Left lung (tissue), 10 donors: ENCODE measurements around the gene STIMATE. TPM values are rescaled to one million over a fixed set of nuclear protein-coding genes. Genes with fewer than 3 reads are reported as not detected.

Source experiments
- ATAC-seq: fragments of 200-7000 bp; cut with Tn5 transposase; one replicate; pipeline ENCODE4 v1.9.1; 2020; ENCODE audit warnings: moderate library complexity
- DNase-seq, 4 donors: peaks; one replicate each; pipeline ENCODE4 v3.0.0-alpha.2; 2013 to 2020
- H3K27ac ChIP-seq, 2 donors: fragments of 200-600 bp; sonication (generic) in 1 of 2; one replicate each; pipeline versions ENCODE4 v1.5.0 to v1.8.0; 2020 to 2021
- H3K27me3 ChIP-seq, 2 donors: fragments of 200-600 bp; sonication (generic) in 1 of 2; one replicate each; pipeline versions ENCODE4 v1.5.0 to v1.8.0; 2020 to 2021
- H3K36me3 ChIP-seq, 2 donors: fragments of 200-600 bp; sonication (generic) in 1 of 2; one replicate each; pipeline versions ENCODE4 v1.5.0 to v1.8.0; 2020 to 2021
- H3K4me1 ChIP-seq, 2 donors: fragments of 200-600 bp; one replicate each; pipeline ENCODE4 v1.8.0; 2021
- H3K4me3 ChIP-seq, 2 donors: fragments of 200-600 bp; sonication (generic) in 1 of 2; one replicate each; pipeline versions ENCODE4 v1.5.0 to v1.8.0; 2020 to 2021; ENCODE audit warnings: mild to moderate bottlenecking in 1 of 2
- H3K9me3 ChIP-seq, 2 donors: fragments of 200-600 bp; sonication (generic) in 1 of 2; one replicate each; pipeline versions ENCODE4 v1.5.0 to v1.8.0; 2020 to 2021
- intact Hi-C, 2 donors: fragments of 100-400 bp; cut with DNase I; formaldehyde crosslinking; loops; one replicate each; pipeline versions ENCODE4 v1.11.2 to v1.14.2; 2022
- polyA plus RNA-seq, 6 donors: library from polyadenylated mRNA; unstranded; fragments of 120-200 nt; gene quantifications; one replicate each; pipeline ENCODE4 v1.2.1, GENCODE V29; 2013; ENCODE audit not compliant: insufficient read length in 6 of 6
- total RNA-seq, 2 donors: library from RNA; stranded (reverse); fragmentation: NEBNext Ultra II Directional; extraction: Animal tissue kit (Norgen Biotek cat#: 25700); gene quantifications; one replicate each; pipeline ENCODE4 v1.2.1, GENCODE V29; 2021
- TF ChIP-seq, protein P1 (sequence below), 2 donors: fragments of 200-600 bp; sonication (generic) in 1 of 2; IDR thresholded peaks; one replicate each; pipeline versions ENCODE4 v1.5.0 to v1.8.0; 2021; ENCODE audit warnings: antibody characterized with exemption in 2 of 2
- donor health status: DM: no; HTN: yes; CAD: no.
- donor health status: DM: no; HTN: no; CAD: no.

STIMATE gene
- total and polyA plus RNA-seq, 8 donors = 11.6 to 28.3 (median 15.8) TPM

DNA sequence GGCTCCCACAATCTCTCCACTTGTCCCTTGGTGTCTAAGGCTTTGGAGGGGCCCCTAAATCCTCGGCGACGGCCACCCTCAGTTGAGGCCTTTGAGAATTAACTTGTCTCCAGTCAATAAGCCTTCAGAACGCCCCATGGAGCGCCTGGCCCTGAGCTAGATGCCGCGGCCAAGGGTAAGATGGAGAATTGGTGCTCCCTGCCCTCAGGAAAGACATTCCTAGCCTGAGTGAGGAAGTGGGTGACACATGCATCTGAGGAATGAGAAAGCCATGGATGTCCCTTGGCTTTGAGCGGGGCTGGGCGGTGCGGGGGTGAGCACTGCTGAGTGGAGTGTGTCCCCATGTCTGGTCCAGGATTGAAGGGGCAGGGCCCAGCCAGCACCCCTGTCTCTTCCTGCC lies 80.1 kb downstream of the STIMATE start:
- Histone ChIP-seq H3K36me3 (peaks cover 0 to 6% of the 10 kb centered on the region in 2 donors), H3K4me1 (no peaks in the 10 kb centered on the region), H3K27me3 (no peaks in the 10 kb centered on the region), H3K9me3 (no peaks in the 10 kb centered on the region), H3K27ac (no peak overlapping the region), H3K4me3 (no peak overlapping the region)
- TF ChIP-seq, protein P1, sequence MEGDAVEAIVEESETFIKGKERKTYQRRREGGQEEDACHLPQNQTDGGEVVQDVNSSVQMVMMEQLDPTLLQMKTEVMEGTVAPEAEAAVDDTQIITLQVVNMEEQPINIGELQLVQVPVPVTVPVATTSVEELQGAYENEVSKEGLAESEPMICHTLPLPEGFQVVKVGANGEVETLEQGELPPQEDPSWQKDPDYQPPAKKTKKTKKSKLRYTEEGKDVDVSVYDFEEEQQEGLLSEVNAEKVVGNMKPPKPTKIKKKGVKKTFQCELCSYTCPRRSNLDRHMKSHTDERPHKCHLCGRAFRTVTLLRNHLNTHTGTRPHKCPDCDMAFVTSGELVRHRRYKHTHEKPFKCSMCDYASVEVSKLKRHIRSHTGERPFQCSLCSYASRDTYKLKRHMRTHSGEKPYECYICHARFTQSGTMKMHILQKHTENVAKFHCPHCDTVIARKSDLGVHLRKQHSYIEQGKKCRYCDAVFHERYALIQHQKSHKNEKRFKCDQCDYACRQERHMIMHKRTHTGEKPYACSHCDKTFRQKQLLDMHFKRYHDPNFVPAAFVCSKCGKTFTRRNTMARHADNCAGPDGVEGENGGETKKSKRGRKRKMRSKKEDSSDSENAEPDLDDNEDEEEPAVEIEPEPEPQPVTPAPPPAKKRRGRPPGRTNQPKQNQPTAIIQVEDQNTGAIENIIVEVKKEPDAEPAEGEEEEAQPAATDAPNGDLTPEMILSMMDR (IDR thresholded peaks at IDR 0.05) = no peak
- ATAC-seq = no peak
- DNase-seq = no peak
- intact Hi-C loops = no loop called here

DNA sequence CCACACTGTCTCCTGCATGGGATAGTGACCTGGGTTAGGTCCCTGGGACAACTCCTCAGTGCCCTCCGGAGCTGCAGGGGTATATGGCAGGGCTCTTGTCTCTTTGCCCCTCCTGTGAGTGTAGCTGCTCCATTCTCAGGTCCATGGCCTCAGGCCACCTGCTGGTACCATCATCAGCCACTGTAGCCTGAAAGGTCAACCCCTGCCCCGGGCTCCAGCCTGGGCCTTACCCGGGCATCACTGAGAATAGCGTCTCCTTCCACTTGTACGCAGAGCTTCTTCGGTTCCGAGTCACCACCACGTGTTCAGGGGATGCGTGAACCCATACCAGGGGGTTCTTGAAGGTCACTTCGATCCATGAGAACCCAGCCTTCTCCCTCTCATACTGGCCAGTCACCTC lies 80.7 kb downstream of the STIMATE start:
- ATAC-seq = no peak
- intact Hi-C loops = no loop called here
- no peaks in the 10 kb centered on the region for H3K27me3 ChIP-seq

DNA sequence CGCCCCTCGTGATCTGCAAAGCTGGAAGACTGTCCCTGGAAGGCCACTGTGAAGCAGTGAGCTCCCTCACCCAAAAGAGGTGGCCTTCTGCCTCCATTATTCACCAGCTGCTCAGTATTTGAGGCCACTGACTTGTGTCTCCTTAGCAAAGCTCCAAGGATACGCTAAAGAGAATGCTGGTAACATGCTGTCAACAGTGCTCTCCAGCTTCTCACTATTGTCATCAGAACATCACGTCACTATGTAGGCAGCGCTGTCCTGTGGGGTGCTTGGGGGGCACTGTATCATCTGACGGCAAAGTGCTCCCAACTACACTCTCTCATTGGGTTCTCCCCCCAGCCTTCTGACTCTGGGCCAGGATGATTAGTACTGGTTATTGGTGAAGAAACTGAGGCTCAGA lies 81.1 kb downstream of the STIMATE start:
- no peaks in the 10 kb centered on the region for H3K27me3 ChIP-seq
- no peak for ATAC-seq
- TF ChIP-seq, protein P1 (IDR thresholded peaks at IDR 0.05) = no peak

More for the DNA sequence above, 80.7 kb downstream of the STIMATE start:
- no peaks in the 10 kb centered on the region for H3K4me1 ChIP-seq
- H3K36me3 ChIP-seq = peaks cover 0 to 6% of the 10 kb centered on the region in 2 donors
- H3K27ac ChIP-seq = no peak overlapping the region
- H3K4me3 ChIP-seq = no peak overlapping the region
- no peaks in the 10 kb centered on the region for H3K9me3 ChIP-seq
- TF ChIP-seq, protein P1 (IDR thresholded peaks at IDR 0.05) = no peak
- no peak for DNase-seq

DNA sequence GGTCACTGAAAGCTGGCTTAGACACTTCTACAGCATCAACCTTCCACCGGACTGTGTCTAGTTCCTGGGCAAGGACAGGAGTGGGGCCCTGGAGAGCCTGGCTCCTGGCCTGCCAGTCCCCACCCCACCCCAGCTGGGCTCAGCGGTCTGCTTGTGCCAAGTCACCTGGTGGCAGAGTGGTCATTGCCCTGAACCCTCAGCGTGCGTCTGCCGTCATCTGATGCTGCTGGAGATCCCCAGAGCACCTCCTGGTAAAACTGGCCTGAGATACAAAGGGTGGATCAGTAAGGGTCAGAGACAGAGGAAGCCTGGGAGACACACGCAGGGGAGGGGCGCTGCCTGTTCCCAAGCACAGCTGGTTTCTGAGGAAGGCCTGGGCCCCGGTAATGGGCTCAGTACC lies 83.5 kb downstream of the STIMATE start:
- ATAC-seq (no peak), DNase-seq (no peak)
- TF ChIP-seq, protein P1 (IDR thresholded peaks at IDR 0.05) = no peak
- intact Hi-C loops = no loop called here
- no peaks in the 10 kb centered on the region for H3K36me3 ChIP-seq
- no peak overlapping the region for H3K27ac ChIP-seq
- no peaks in the 10 kb centered on the region for H3K4me1 ChIP-seq
- H3K9me3 ChIP-seq = no peaks in the 10 kb centered on the region
- no peak overlapping the region for H3K4me3 ChIP-seq
- H3K27me3 ChIP-seq = no peaks in the 10 kb centered on the region

More for the DNA sequence above, 81.1 kb downstream of the STIMATE start:
- H3K36me3 ChIP-seq = peaks cover 0 to 6% of the 10 kb centered on the region in 2 donors
- intact Hi-C loops = no loop called here
- H3K4me3 ChIP-seq = no peak overlapping the region
- H3K9me3 ChIP-seq = no peaks in the 10 kb centered on the region
- no peak for DNase-seq
- no peaks in the 10 kb centered on the region for H3K4me1 ChIP-seq
- H3K27ac ChIP-seq = no peak overlapping the region

DNA sequence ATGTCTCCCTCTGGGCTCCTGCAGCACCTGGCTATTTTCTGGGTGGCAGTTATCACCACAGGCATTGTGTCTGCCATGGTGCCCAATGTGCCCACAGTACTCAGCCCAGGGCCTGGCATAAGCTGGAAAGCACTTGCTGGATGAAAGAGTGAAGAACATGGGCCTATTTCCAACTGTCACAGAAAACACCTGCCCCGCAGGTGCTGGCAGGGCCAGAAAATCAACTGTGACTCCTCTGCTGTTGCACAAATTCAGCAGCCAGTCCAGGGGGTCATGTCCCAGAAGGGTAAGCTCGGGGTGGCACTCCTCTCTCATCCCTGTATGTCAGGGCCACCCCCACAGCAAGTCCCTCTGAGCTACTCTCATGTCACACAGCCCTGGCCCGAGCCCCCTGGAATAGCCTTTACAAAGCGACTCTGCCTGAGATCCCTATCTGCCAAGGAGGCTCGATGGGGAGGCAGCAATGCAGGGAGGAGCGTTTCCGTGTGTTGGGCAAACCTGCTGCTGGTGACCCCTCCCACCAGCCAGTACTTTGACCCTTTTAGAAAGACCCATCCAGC lies 85.8 kb downstream of the STIMATE start:
- ATAC-seq (no peak), DNase-seq (no peak)
- no peaks in the 10 kb centered on the region for H3K4me1 ChIP-seq
- intact Hi-C loops = no loop called here
- no peaks in the 10 kb centered on the region for H3K9me3 ChIP-seq
- TF ChIP-seq, protein P1 (IDR thresholded peaks at IDR 0.05) = no peak
- no peak overlapping the region for H3K4me3 ChIP-seq
- H3K27ac ChIP-seq = no peak overlapping the region
- no peaks in the 10 kb centered on the region for H3K36me3 ChIP-seq
- no peaks in the 10 kb centered on the region for H3K27me3 ChIP-seq
